ENCODE results near the gene LRTM2.

LRTM2 gene

DNA sequence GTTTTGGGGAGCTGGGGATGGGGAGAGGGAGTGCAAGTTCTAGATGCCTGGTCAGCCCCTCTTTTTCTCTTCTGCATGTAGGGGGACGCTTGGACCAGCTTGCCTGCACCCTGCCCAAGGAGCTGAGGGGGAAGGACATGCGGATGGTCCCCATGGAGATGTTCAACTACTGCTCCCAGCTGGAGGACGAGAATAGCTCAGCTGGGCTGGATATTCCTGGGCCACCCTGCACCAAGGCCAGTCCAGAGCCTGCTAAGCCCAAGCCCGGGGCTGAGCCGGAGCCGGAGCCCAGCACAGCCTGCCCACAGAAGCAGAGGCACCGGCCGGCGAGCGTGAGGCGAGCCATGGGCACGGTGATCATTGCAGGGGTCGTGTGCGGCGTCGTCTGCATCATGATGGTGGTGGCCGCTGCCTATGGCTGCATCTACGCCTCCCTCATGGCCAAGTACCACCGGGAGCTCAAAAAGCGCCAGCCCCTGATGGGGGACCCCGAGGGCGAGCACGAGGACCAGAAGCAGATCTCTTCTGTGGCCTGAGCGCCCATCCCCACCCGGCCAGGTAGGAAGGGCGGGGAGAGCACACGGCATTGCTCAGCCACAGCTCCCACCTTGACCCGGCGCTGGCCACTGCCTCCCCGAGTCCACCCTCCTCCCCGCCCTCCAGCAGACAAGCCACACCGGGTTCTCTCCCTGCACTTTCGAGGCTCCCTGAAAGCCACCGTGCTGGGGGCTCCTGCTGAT, 14.0 kb downstream of the LRTM2 start:
- Histone ChIP-seq H3K36me3 (no peaks in the 10 kb centered on the region), H3K27me3 (peaks cover 0 to 51% of the 10 kb centered on the region in 2 donors), H3K9me3 (no peaks in the 10 kb centered on the region), H3K4me3 (no peak overlapping the region), H3K4me1 (no peaks in the 10 kb centered on the region), H3K27ac (no peak overlapping the region)
- intact Hi-C loops (cut with DNase I; ENCODE audit: low total_unique reads): no loop called here
- no peak for TF ChIP-seq CTCF (IDR thresholded peaks at IDR 0.05)
- DNase-seq: no peak

DNA sequence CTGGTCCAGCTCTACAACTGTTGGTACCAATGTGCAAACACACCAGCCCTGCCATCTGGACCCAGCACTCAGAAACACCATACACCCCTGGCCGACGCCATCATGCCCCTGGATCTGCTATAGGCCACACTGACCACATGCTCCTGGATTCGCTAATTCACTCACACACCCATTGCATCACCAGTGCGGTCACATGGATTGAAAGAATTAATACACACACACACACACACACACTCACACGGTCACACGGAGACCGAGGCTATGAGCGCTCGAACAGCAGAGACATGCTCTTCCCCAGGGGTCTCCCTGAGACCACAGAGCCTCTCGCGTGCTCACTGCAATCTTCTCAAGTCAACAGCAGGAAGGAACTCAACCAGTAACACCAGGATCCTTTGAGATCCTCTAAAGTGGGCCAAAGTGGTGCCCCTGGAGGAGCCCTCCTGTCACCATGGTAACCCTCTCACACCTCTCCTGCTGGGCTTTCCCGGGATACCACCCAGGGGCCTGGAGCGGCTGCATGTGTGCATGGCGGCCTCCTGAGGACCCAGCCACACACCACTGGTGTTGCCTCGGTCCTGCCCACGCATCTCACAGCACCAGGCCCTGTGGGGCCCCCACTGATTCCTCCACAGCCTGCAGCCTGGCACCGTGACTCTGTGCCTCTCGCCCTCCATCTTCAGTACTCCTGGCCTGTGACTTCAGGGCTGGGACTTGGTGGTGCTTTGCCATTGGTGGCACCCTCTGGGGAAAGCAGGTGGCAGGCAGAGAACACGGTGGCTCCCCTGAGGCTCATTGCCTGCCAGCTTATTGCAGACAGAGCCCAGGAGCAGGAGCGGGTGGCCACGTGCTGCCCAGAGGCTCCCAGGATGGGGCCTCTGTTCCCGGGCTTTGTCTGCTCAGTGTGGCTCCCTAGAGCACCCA, 15.1 kb downstream of the LRTM2 start:
- no peaks in the 10 kb centered on the region for H3K4me1 ChIP-seq
- H3K36me3 ChIP-seq: no peaks in the 10 kb centered on the region
- no peak for DNase-seq
- no peak overlapping the region for H3K27ac ChIP-seq
- H3K9me3 ChIP-seq: no peaks in the 10 kb centered on the region
- peaks cover 0 to 40% of the 10 kb centered on the region in 2 donors for H3K27me3 ChIP-seq
- TF ChIP-seq CTCF (IDR thresholded peaks at IDR 0.05): no peak
- H3K4me3 ChIP-seq: no peak overlapping the region
- intact Hi-C loops (cut with DNase I; ENCODE audit: low total_unique reads): no loop called here

GRCh38 chr12:1836241-1836803, 16.0 kb downstream of the LRTM2 start:
- Histone ChIP-seq H3K27ac (no peak overlapping the region), H3K27me3 (peaks cover 0 to 34% of the 10 kb centered on the region in 2 donors)
- intact Hi-C loops (cut with DNase I; ENCODE audit: low total_unique reads): no loop called here

DNA sequence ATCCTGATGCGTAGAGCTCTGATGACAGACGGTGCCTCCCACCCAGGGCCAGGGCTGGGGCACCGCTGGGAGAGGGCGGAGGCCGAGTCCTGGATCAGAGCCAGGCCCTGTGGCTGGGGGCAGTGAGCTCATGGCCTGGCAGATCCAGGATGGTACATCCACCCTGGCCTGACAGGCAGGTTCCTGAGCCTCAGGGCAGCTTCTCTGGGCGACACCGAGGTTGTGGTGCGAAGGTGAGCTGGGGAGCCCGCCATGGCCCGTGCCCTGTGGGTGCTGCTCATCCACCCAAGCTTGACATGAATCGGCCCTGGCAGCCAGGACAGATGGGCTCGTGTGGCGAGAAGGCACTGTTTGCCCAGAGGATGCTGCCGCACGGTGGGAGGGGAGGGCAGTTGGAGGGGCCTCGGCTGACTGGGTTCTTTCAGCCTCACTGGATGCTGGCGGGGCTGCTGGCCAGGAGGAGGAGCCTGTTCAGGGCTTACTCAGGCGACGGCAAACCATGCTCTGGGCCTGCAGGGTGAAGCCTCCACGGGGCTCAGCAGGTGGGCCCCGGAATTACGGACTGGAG, 16.6 kb downstream of the LRTM2 start:
- Histone ChIP-seq H3K27ac (no peak overlapping the region), H3K4me1 (no peaks in the 10 kb centered on the region), H3K4me3 (no peak overlapping the region), H3K27me3 (peaks cover 0 to 28% of the 10 kb centered on the region in 2 donors), H3K36me3 (no peaks in the 10 kb centered on the region), H3K9me3 (no peaks in the 10 kb centered on the region)
- no peak for DNase-seq
- intact Hi-C loops (cut with DNase I; ENCODE audit: low total_unique reads): no loop called here
- TF ChIP-seq CTCF (IDR thresholded peaks at IDR 0.05): no peak

More at GRCh38 chr12:1836241-1836803, 16.0 kb downstream of the LRTM2 start:
- Histone ChIP-seq H3K4me1 (no peaks in the 10 kb centered on the region), H3K9me3 (no peaks in the 10 kb centered on the region), H3K4me3 (no peak overlapping the region), H3K36me3 (no peaks in the 10 kb centered on the region)
- no peak for DNase-seq
- TF ChIP-seq CTCF (IDR thresholded peaks at IDR 0.05): no peak

DNA sequence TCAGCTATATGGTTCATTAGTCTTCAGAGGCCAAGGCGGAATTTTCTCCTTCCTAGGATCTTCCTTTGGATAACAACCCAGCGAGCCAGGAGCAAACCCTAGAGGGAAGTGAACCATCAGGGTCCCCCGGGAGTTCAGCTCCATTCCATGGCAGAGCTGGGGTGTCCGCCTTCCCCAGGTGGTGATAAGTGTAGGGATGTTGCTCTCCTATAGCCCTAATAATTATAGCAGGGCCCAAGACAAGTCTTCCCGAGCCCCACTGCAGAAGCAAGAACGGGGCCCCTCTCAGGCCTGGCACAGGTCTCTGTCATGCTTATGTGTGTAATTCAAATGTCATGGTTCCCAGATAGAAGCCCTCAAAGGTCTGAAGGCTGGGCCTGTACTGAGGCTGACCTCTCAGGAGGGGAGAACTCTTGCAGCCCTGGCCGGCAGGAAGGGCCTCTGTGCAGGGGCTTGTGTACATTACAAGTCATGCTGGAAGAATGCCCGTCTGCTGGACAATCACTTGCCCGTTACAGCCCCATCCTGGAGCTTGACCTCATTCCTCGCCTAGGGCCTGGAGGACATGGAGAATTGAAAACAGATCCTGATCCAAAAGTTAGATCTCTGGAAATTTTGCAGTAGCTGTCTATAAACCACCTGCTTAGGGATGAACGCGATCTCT, 17.3 kb downstream of the LRTM2 start:
- H3K27ac ChIP-seq: no peak overlapping the region
- no peak for DNase-seq
- no peaks in the 10 kb centered on the region for H3K9me3 ChIP-seq
- peaks cover 0 to 33% of the 10 kb centered on the region in 2 donors for H3K27me3 ChIP-seq
- H3K4me3 ChIP-seq: no peak overlapping the region
- intact Hi-C loops (cut with DNase I; ENCODE audit: low total_unique reads): no loop called here
- TF ChIP-seq CTCF (IDR thresholded peaks at IDR 0.05): no peak
- no peaks in the 10 kb centered on the region for H3K4me1 ChIP-seq
- no peaks in the 10 kb centered on the region for H3K36me3 ChIP-seq
